HS-27A (cell line): Measurements from ENCODE around the gene OSBPL1A.

Experiments used
- DNase-seq: peaks from one replicate; pipeline ENCODE4 v3.0.0-alpha.2; 2012; ENCODE audit warnings: low read depth, missing footprints

Gene OSBPL1A

DNA sequence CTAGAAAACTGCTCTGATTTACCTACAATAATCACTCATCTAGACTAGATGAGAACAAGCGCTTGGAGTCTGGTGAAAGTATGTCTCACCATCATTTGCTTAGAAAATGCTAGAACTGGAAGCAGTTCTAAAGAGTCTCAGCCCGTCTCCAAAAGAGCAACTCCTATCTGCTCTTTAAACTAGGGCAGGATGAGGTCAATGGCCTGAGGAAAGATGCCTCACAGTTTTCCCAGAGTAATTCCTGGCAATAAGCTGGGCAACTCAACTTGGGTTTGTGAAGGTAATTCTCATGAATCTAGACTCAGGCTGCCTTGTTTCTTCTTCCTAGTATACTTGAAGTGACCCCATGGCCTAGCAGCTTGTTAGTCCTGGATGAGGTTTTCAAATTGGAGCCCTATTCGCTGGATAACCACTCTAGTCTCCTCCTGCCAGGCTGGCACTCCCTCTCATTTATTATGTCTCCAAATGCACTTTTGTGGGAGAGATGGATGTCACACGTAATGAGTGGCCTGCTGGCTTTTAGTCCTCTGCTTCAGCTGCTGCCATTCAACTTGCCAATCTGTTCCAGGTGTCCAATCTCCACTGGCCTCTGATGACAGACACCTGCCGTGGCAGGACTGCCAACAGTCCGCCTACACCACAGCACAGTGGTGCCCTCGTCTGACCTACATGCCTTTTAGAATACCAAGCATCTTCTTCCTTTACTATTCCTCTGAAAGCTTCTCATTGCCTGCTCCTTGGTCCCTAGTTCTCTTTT, 177.9 kb downstream of the OSBPL1A start:
- no peak for DNase-seq

DNA sequence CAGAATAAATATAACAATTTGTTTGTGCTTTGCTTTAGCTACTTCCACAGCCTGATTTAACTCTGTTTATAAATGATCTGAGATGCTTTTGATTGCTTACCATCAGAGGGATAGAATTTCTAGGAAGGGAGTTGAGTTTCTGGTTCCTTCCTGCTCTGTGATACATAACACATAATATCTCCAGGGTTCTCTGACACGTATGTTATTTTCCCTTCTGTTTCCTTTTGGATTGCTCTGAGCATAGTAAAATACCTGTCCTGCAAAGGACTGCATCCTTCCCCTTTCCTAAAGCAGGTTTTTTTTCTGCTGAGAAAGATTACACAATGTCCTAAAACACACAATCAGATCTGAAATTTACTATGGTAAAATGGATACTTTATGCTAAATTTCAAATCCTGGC, 182.7 kb downstream of the OSBPL1A start:
- no peak for DNase-seq

DNA sequence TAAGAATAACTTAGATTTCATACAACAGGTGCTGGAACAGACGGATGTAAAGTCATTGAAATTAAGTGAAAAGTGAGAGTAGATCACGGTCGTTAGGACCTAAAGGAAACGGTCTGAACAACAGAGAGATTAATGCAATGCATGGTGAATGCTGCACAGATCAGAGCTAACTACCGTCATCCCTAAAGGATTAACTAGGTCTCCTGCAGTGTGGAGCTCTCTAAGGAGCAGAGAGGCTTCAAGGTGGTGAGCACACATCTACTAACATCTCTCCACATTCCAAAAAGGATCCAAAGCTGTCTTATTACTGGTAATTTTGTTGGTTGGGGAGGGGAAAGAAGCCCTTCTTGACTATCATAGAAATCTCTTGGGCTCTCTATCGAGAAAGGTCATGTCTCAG, 183.5 kb downstream of the OSBPL1A start:
- no peak for DNase-seq

DNA sequence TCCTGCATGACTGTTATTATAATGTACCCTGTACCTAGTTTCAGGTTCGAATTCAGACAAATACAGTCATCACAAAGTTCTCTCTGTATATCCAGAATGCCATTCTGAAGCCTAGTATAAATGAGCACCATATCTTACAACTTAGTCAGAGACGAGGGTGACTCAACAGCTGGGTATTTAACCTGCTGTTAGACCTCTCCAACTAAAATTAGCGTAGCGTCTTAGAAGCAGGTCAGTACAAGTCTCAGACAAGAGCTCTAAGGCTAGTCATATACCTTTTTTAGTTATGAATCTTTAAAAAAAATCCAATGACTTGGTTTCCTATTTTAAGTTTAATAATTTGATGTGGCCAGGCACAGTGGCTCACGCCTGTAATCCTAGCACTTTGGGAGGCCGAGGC, 184.7 kb downstream of the OSBPL1A start:
- peak; percentile 87 for DNase-seq

DNA sequence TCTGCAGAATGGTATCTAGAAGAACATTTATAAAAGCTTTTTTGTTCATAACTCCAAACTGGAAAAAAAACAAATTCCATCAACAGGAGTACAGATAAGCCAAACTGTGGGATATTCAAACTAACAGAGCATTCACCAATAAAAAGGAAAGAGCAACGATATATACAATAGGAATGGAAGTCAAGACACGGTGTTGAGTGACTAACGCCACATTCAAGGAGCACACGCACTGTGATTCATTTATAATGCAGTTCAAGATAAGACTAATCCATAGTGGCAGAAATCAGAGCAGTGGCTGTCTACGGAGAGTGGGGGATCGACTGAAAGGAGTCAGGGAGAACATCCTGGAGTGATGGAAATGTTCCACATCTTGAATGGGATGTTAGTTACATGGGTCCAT, 188.1 kb downstream of the OSBPL1A start:
- no peak for DNase-seq

DNA sequence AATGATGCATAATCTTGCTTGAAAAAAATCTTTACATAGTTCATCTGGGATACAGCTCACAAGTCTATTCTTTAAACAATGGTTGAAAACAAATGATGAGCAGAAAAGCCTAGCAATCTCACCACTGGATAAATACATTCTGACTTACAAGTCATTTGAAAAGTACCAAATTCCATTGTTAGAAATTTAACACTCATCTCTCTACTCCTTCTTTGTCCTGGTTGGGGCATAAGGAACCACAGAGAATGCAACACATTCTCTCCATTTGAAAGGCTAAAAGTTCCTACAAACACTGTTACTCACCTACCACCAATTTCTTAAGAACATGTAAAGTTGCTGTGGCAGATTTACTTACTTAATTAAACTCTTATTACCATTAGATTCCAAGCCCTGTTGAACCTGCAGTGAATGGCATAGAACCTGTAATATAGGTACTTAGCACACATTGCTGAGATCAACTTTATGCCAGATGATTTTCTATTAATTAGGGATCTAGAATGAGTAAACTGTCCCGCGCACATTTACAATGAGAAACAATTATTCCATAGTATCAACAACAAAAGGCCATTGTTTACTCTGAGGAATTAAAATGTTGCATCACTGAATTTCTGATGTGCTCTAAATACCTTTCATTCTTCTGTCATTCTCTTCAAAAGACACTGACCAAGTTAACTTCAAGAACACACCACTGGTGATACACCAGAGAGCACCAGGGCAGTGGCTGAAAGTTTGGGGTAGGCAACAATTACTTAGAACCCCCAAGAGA, 189.2 kb downstream of the OSBPL1A start:
- no peak for DNase-seq

DNA sequence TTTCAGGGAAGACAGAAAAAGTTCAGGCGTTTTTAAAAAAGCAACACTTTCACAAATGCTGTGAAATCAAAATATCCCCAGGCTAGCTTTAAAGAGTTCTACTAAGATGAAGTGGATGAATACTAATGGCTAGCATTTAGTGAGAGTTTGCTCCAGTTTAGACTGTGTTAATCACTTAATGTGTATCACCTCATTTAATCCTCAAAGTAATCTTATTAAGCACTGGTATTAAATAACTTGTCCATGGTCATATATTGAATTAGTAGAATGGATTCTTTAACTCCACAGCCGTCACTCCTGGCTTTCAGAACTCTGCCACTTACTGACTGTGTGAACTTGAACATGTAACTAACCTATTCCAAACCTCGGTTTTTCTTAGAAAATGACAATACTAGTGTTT, 192.7 kb downstream of the OSBPL1A start:
- DNase-seq: no peak

DNA sequence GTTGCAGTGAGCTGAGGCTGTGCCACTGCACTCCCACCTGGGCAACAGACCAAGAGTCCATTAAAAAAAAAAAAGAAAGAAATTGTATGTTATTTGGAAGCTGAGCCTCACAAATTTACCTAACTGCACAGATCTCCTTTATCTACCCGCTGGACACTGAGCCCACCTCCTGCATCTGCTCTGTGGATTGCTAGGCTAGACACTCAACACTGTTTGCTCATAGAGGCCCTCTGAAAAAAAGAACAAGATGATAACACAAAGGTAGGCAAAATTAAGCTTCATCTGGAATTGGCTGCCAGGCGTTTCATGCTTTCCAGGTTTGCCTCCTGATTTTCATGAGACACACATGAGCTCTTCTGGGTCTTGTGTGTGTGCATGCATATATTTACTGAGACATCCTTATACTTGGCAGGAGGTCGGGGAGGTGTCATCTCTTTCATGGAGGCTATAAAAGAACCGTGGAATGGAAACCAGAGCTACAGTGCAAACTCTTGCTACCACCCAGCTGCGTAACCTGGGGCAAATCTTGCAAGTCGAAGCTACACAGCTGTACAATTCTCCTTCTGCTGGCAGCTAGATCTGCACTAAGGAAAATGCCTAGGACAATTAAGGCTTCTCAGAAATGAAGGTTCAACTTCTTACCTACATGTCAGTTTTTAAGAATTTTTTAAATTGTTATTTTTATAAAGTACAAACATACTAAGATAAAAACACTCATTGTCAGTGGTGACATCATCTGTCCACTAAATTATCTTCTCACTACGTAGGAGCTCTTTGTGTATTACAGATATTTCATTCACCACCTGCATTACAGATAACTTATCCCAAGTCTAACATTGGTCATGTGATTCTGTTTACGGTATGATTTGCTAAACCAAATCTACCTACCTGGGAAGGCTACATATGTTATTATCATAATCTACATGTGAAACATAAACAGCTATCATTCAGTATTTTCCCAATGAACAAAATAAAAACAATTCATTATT, 195.6 kb downstream of the OSBPL1A start:
- no peak for DNase-seq

DNA sequence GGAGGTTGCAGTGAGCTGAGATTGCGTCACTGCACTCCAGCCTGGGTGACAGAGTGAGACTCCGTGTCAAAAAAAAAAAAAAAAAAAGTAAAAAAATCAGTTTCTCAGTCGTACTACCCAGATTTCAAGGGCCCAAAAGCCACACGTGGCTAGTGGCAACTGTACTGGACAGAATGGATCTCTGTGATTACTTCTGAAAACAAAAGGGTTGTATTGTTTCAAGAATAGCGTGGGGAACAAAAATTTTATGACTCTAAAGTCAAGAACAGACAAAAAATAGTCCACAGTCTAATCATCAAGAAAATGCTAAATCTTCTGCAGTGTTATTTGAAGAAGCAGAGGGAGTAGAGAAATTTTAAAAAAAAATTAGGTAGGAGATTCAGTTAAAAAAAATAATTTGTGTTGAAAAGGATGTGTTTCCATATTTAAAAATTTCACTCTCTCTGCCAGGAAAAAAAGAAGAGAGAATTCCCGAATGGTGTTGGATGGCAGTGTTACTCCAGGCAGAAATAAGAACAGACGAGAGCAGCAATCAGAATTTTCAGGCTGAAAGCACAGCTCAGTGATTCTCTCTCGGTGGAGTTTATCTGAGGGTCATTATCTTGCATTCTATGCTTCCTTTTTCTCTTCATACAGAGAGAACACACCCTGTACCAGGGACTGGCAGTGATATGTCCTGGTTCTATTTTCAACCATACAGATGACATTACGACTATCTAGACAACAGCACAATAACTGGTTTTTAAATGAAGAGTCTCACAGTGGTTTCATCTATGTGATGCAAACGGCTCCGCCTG, 196.9 kb downstream of the OSBPL1A start:
- no peak for DNase-seq

DNA sequence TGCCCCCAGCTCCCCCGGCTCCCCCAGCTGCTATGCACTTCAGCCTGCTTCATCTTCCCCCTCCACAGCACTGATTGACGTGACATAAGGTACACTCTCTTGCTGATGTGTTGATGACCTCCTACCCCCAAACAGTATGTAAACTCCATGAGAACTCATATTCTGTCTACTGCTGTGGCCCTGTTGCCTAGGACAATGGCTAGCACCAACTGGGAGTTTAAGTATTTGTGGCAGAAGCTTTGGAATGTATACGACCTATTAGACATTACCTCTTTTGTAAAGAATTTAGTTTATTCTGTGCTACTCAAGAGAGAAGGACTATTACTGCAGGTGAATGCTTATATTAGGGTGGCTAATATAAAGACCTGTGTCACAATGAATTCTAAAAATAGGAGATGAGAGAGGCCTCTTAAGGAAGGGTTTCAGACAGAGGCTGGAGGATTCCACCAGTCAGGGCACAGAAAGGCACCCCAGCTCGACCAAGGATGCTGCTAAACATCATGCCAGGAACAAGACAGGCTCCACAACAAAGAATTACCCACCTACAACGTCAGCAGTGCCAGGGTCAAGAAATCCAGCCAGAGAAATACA, 198.2 kb downstream of the OSBPL1A start:
- DNase-seq: no peak

DNA sequence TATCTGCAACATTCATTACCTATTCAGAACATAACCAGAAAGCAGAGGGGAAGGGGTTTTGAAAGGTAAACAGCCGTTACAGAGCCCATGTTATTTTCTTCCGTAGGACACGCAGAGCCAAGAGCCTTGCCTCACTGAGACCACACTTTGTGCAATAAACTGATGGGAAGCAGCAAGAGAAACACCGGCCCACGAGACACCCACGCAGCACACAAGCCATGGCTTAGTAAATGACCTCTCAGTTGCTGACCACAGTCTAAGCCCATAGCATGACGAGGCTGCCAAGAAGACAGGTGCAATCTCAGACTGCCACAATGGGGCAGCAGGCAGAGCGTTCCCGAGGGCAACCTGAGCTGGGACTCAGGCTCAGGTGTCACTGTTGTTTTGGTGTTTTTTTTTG, 199.2 kb downstream of the OSBPL1A start:
- no peak for DNase-seq

DNA sequence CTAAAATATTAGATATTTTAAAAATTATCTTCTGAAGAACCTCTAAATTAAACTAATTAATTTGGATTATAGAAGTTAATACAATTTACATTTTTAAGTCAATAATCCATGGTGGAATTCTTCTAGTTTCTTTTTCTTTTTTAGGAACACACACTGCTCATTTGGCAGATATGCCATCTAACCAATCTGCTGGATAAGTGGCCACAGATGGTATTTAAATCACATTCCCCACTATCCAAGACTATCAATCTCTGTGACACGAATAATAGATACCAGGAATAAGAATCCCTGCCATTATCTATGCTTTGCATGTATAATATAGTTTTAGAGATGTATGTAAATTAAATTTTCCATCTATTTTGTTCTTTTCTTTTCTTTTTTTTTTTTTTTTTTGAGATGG, 200.2 kb downstream of the OSBPL1A start:
- DNase-seq: no peak

DNA sequence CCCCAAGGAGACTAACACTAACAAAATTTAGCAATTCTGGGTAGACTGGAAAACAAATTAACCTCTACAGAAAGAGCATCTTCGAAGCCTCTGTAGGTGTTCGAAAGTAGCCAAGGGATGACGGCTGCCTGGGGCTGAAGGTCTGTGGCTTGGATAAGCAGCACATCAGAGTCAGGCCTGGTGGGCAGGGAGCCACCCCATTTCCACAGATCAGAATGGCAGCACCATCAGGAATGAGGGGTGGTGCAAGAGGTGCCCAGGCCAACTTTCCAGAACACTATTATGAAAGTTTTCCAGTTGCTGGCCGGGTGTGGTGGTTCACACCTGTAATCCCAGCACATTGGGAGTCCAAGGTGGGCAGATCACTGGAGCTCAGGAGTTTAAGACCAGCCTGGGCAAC, 200.9 kb downstream of the OSBPL1A start:
- DNase-seq: no peak

DNA sequence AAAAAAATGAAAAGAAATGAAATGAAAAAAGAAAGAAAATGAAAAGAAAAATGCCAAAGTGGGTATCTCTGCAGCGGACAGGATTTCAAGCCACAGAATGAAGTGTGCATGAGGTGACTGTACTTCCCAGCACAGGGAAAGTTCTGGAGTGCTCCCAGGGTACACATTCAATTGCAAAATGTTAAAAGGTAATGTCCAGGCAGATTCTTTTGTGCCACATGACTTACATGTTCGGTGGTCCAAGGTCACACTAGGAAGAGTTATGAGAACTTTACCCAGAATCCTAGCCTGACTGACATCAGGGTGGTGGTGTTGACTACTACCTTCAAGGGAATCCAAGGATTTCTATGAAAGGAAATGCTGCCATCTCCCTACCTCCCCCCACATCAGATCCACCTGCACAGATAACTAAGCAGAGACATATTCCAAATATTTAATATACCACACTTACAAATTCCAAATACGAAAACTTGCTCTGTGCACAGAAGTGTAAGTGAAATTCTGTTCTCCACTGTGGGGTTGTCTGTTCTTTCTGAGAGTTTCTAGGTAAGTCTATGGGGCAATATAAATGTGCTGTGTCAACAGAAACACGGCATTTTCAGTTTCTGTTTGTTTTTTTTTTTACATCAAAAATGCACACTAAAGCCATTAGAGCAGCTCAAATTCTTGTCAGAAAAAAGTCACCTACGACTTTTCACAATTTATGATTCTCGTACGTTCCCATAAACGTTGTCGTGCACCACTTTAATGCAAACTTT, 202.1 kb downstream of the OSBPL1A start:
- DNase-seq: no peak

DNA sequence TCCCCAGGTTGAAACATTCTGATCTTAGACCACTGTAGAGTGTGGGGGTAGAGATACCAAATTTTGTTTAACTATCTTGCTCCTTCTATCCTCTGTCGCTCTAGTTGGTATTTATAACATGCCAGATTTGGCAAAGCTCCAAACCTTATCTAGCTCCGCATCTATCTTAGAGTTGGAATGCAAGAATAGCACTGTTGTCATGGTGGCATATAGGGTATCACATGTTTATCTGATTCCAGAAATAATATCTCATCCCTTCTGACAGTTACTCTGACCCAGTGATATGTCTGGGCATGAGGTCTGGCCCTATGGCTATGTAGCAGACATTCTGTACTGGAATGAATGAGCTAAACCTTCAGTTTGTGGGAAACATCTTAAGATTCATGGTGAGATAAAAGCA, 207.0 kb downstream of the OSBPL1A start:
- no peak for DNase-seq

DNA sequence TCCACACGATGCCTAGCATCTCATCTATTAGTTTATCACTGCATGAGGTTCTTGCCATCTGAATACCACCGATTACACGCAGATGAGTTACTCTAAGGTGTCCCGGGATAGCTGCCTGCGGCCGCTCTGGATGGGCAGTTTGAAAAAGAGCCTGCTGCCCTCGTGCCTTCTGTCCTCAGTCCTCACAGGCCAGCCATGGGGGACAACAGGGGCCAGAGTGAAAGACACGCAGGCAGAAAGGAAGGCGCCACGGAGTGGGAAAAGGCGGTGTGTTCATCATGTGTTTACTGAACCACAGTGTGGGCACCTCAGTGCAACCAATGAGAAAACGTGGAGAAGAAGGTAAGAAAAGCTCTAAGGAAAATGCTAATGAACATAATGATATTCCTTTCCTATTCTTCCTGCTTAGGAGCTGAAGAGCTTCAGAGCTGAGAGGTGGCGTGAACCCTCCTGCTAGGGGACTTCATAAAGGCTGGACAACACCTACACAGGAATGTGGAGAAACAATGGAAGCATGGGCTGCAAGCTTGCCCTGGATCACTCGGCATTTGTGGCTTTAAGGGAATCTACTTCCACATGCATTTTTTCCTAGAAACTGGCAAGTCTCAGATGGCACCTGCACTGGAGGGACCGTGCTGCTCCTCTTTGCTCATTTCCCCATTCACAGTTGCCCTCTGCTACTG, 207.8 kb downstream of the OSBPL1A start:
- no peak for DNase-seq

DNA sequence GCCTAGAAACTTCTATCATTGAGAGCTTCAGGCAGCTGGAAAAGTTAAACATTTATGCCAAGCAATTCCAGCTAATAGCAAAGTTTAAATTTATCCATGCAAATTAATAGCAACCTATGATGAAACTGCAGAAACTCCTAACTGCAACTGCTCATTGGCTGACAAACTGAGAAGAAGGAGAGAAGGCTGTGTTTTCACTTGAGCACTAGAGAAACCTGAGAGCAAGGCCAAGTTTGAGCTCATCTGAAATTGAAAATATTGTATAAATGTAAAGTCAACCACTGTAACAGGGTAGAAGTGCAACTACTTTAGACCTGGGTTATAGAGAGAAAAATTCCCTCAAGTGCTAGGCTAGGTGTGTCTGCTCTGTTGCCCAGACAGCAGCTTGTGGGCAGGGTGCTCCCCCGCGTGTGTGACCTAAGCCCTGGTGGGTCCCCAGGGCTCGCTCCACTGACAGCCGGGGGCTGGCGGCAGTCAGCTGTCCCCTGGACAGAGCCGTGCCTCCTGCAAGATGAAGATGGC, 208.6 kb downstream of the OSBPL1A start:
- no peak for DNase-seq

DNA sequence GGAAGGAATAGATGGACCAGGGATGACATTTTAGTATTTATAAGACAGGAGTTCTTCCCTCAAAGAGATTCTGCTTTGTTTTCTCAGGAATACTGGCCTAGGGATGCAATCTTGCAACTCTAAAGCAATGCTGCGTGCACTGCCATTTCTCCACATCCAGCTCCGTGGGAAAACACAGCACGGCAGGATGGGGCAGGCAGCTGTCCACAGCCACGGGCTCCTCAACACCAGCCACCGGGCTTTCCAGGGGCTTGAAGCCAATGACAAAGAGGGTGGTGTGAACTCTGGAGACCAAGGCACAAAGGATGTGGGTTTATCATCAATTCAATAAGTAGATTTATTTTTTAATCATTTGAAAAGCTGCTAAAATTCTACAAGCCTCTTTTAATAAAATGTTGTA, 209.5 kb downstream of the OSBPL1A start:
- DNase-seq: no peak

DNA sequence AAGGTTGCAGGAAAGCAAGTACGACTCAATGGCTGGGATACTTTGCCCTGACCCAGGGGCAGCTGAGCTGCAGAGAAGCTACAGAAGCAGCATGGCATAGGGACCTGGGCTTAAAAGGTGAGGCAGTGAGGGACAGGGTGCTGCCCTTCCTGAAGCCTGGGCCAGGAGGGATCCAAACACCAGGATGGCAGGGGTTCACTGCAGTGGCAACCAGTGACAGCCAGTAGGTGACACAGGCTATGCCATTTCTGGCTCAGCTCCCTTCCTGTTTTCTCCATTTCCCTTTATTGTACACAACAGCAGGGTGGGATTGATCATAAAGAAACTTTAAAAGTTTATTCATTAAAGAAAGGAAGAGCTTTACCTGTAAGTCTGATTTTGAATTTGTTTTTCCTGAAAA, 209.9 kb downstream of the OSBPL1A start:
- DNase-seq: no peak

DNA sequence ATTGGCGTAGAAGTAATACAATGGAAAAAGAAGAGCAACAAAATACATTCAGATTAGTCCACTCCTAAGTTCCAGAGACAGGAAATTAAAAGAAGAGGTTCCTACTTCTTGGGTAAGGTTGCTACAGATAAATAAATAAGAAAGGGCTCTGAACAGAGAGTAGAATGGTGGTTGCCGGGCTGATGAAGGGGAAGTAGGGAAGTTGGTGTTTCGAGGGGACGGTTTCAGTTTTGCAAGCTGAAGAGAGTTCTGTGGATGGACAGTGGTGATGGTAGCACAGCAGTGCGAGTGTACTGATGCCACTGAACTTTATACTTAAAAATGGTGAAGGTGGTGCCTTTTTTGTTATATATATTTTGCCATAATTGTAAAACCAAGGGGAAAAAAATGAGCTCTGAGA, 210.6 kb downstream of the OSBPL1A start:
- DNase-seq: no peak
